Keratinocyte (primary cell): ENCODE data around the gene SMARCA4. TPM values are rescaled to one million over a fixed set of nuclear protein-coding genes. Genes with fewer than 3 reads are reported as not detected.
"Not testable (repeated sequence)": the region's sequence is repeated elsewhere in the genome, so short reads cannot be mapped to it uniquely, and the experiment has no call there.

Experiments used
- DNase-seq: peaks from one replicate; pipeline ENCODE4 v3.0.0-alpha.2; 2011; ENCODE audit warnings: low read depth, missing footprints, low spot score
- FAIRE-seq: peaks from 2 replicates; lab custom pipeline; 2011; peaks lifted over from hg19 to GRCh38; lab: Jason Lieb, UNC
- H2AFZ ChIP-seq: 2 replicates; pipeline ENCODE4 v1.6.0; 2012; ENCODE audit warnings: low read length, control low read depth, inconsistent platforms; ENCODE audit not compliant: control insufficient read depth
- H3K27ac ChIP-seq: 2 replicates; pipeline ENCODE4 v1.5.1; 2011; ENCODE audit warnings: low read length; ENCODE audit not compliant: control insufficient read depth, insufficient read depth
- H3K27me3 ChIP-seq: 3 replicates; pipeline ENCODE4 v1.6.0; 2011; ENCODE audit warnings: low read length; ENCODE audit not compliant: control insufficient read depth, insufficient read depth; ENCODE audit errors: extremely low read depth
- H3K36me3 ChIP-seq, 2 experiments: 2 replicates in 1 of 2; 3 replicates in 1 of 2; pipeline ENCODE4 v1.5.1; 2011; ENCODE audit warnings: low read length in 2 of 2, mild to moderate bottlenecking in 1 of 2; ENCODE audit not compliant: control insufficient read depth in 2 of 2, insufficient read depth in 2 of 2; ENCODE audit errors: extremely low read depth in 1 of 2
- H3K4me1 ChIP-seq: 3 replicates; pipeline ENCODE4 v1.5.1; 2011; ENCODE audit warnings: low read length; ENCODE audit not compliant: control insufficient read depth, insufficient read depth; ENCODE audit errors: extremely low read depth
- H3K4me2 ChIP-seq: 3 replicates; pipeline ENCODE4 v1.6.0; 2011; ENCODE audit warnings: low read depth, low read length; ENCODE audit not compliant: control insufficient read depth, insufficient read depth; ENCODE audit errors: extremely low read depth
- H3K4me3 ChIP-seq, 3 experiments: fragments of 200-600 bp in 1 of 3; sonication (generic) in 1 of 3; 2 replicates in 2 of 3; 3 replicates in 1 of 3; pipeline ENCODE4 v1.5.1; 2011 to 2016; ENCODE audit warnings: low read length in 3 of 3, mild to moderate bottlenecking in 3 of 3, control low read depth in 2 of 3, inconsistent platforms in 1 of 3, low read depth in 1 of 3, mixed read lengths in 1 of 3, mixed run types in 1 of 3, moderate library complexity in 1 of 3; ENCODE audit not compliant: control insufficient read depth in 2 of 3, insufficient read depth in 2 of 3; ENCODE audit errors: extremely low read depth in 1 of 3
- H3K79me2 ChIP-seq: 2 replicates; pipeline ENCODE4 v1.6.0; 2012; ENCODE audit warnings: low read length; ENCODE audit not compliant: control insufficient read depth, insufficient read depth
- H3K9ac ChIP-seq: 3 replicates; pipeline ENCODE4 v1.6.0; 2011; ENCODE audit warnings: low read length; ENCODE audit not compliant: control insufficient read depth, insufficient read depth; ENCODE audit errors: extremely low read depth
- H3K9me1 ChIP-seq: 3 replicates; pipeline ENCODE4 v1.6.0; 2011; ENCODE audit warnings: low read length; ENCODE audit not compliant: control insufficient read depth, insufficient read depth; ENCODE audit errors: extremely low read depth
- H3K9me3 ChIP-seq: 2 replicates; pipeline ENCODE4 v1.5.1; 2012; ENCODE audit warnings: low read depth, low read length; ENCODE audit not compliant: control insufficient read depth
- H4K20me1 ChIP-seq: 3 replicates; pipeline ENCODE4 v1.6.0; 2011; ENCODE audit warnings: low read length; ENCODE audit not compliant: control insufficient read depth, insufficient read depth; ENCODE audit errors: extremely low read depth
- EZH2 ChIP-seq: IDR thresholded peaks from one replicate; pipeline ENCODE4 v1.6.1; 2012; ENCODE audit warnings: inconsistent platforms, mild to moderate bottlenecking, low read length, moderate library complexity
- dilution Hi-C: fragments of 300-500 bp; cut with MboI; formaldehyde crosslinking; loops from one replicate; pipeline ENCODE4 v1.7.0; 2020; ENCODE audit warnings: low sequenced_read_pairs; ENCODE audit not compliant: extremely low pct_ligation_motif_present
- polyA plus RNA-seq, 5 experiments: library from polyadenylated mRNA; depleted of rRNA in 3 of 5; stranded (reverse) in 3 of 5; stranded (forward) in 1 of 5; unstranded in 1 of 5; fragments of >200 nt; gene quantifications; 1 replicate in 1 of 5; 2 replicates in 3 of 5; 3 replicates in 1 of 5; pipeline versions ENCODE4 v1.2.1 to v1.2.3, GENCODE V29; 2011 to 2012; ENCODE audit warnings: missing spikeins in 2 of 5, low read depth in 1 of 5, low replicate concordance in 1 of 5
- TF ChIP-seq, protein P1 (sequence below), 3 experiments: IDR thresholded peaks in 1 of 3; conservative IDR thresholded peaks in 1 of 3; optimal IDR thresholded peaks in 1 of 3; 2 replicates in 2 of 3; 3 replicates in 1 of 3; pipeline versions ENCODE3 to v1.5.1; 2011; ENCODE audit warnings: low read length in 3 of 3, mild to moderate bottlenecking in 3 of 3, moderate library complexity in 2 of 3, control low read depth in 1 of 3, inconsistent platforms in 1 of 3; ENCODE audit not compliant: insufficient read depth in 2 of 3; ENCODE audit errors: extremely low read depth in 1 of 3

SMARCA4 gene
- polyA plus RNA-seq, 1 donor (not counting 4 experiments of a cell fraction or from before 2014, with no cell fraction given): 33.1 TPM

- H3K4me1 ChIP-seq: peaks cover 28% of the 10 kb centered on the region
- no peak for DNase-seq
- H3K27me3 ChIP-seq: no peaks in the 10 kb centered on the region
- peak overlapping the region; percentile 54 for H3K27ac ChIP-seq
- no peaks in the 10 kb centered on the region for H3K9me1 ChIP-seq
- no peaks in the 10 kb centered on the region for H3K9me3 ChIP-seq
- no peak overlapping the region for H2AFZ ChIP-seq
- no peak overlapping the region for H3K4me3 ChIP-seq
- H3K36me3 ChIP-seq: no peaks in the 10 kb centered on the region
- no peaks in the 10 kb centered on the region for H3K79me2 ChIP-seq
- no peaks in the 10 kb centered on the region for H4K20me1 ChIP-seq
- no peak for TF ChIP-seq EZH2
- TF ChIP-seq, protein P1, sequence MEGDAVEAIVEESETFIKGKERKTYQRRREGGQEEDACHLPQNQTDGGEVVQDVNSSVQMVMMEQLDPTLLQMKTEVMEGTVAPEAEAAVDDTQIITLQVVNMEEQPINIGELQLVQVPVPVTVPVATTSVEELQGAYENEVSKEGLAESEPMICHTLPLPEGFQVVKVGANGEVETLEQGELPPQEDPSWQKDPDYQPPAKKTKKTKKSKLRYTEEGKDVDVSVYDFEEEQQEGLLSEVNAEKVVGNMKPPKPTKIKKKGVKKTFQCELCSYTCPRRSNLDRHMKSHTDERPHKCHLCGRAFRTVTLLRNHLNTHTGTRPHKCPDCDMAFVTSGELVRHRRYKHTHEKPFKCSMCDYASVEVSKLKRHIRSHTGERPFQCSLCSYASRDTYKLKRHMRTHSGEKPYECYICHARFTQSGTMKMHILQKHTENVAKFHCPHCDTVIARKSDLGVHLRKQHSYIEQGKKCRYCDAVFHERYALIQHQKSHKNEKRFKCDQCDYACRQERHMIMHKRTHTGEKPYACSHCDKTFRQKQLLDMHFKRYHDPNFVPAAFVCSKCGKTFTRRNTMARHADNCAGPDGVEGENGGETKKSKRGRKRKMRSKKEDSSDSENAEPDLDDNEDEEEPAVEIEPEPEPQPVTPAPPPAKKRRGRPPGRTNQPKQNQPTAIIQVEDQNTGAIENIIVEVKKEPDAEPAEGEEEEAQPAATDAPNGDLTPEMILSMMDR (optimal IDR thresholded peaks at IDR 0.05 in 1 of 3, IDR thresholded peaks at IDR 0.05 in 1 of 3, conservative IDR thresholded peaks at IDR 0.05 in 1 of 3; ENCODE audit: extremely low read depth in 1 of 3, insufficient read depth in 2 of 3, low read length in 3 of 3): no peak
- peak; percentile 83 for FAIRE-seq
- dilution Hi-C loops: no loop called here
- H3K4me2 ChIP-seq: peak overlapping the region; percentile 44
- H3K9ac ChIP-seq: no peak overlapping the region
These were observed 8.0 kb upstream of the SMARCA4 start for GRCh38 chr19:10952809-10953208.

GRCh38 chr19:10959277-10959968 is 1.4 kb upstream of the SMARCA4 start:
- H2AFZ ChIP-seq, DNase-seq, H3K9me3 ChIP-seq, dilution Hi-C loops, H4K20me1 ChIP-seq, H3K36me3 ChIP-seq, FAIRE-seq, H3K27me3 ChIP-seq, H3K9me1 ChIP-seq: not testable (repeated sequence)
- Histone ChIP-seq H3K4me2 (peak overlapping the region; percentile 90), H3K4me3 (peak overlapping the region in 1 of 3 experiments; percentile 82), H3K9ac (peak overlapping the region; percentile 92), H3K79me2 (peaks cover 34% of the 10 kb centered on the region), H3K27ac (peak overlapping the region; percentile 76), H3K4me1 (peaks cover 23% of the 10 kb centered on the region)
